AG20443 (cell line): Measurements from ENCODE around the gene PDGFA.

ENCODE experiments used
- DNase-seq: peaks from one replicate; pipeline ENCODE4 v3.0.0; 2012; ENCODE audit warnings: low spot score, mixed read lengths

Gene PDGFA

DNA sequence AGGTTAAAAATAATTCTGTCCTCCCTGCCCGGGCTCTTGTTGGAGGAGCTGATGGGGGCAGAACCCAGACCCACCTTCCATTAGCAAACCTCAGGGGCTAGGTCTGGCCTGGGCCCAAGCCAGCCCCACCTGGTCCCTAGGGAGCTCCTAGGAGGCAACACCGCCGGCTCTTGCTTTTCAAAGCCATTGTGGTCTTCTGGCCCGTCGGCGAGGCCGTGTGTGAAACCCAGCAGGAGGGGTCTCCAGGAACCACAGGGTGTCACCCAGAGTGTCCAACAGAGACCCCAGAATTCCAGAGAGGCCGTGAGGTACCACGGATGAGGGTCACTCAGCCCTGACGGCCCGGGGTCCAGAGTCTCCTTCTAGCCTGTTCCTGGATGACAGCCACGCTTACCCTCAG is 16.6 kb upstream of the PDGFA start:
- no peak for DNase-seq

- no peak for DNase-seq
Observed at GRCh38 chr7:534959-535358, 15.3 kb upstream of the PDGFA start.

GRCh38 chr7:534075-534474 is 14.4 kb upstream of the PDGFA start:
- no peak for DNase-seq

DNA sequence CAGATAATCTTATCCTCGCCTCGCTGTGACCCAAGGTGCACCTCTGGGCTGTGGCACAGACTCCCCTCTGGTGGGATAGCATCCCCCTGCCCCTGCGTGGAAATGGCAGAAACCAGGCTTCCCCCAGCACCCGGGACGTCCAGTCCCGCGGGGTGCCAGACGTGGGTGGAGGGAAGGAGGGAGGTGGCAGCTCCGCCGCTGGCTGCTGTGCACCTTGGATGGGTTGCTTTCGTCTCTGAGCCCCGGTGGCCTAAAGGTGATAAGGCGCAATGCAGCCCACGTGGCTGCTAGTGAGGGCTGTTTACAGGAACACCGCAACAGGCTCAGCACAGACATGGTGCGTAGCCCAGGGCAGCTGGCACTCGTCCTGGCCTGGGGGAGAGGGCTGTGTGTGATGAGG is 13.6 kb upstream of the PDGFA start:
- DNase-seq: no peak

DNA sequence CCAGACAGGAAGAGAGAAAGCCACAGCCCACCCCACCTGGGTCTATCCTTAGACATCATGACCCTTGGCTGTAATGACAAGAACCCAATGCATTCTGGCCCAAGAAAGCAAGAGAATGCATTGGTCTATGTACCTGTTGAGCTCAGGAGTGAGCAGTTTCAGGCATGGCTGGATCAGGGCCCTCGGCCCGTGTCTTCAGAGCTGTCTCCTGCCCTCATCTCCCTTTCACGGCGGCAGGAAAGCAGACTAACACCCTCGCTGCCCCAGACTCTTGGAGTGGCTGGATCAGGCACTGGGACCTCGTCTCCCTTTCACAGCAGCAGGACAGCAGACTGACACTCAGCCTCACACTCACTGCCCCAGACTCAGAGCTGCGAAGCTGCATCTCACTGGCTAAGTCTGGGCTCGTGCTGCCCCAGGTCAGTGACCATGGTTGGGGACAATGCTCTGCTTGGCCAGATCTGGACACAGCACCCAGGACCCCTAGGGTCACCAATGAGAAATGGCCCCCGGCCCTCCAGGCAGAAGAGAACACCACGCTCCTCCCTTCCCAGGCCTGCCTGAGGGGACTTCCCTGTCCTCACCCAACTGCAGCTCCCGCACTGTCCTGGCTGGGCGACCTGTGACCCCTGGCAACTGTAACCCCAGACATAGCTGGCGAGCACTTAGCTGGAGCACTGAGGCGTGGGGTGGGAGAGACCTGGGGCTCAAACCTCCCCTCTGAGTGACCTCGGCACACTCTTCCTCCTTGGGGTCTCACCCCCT is 12.9 kb upstream of the PDGFA start:
- DNase-seq: no peak

DNA sequence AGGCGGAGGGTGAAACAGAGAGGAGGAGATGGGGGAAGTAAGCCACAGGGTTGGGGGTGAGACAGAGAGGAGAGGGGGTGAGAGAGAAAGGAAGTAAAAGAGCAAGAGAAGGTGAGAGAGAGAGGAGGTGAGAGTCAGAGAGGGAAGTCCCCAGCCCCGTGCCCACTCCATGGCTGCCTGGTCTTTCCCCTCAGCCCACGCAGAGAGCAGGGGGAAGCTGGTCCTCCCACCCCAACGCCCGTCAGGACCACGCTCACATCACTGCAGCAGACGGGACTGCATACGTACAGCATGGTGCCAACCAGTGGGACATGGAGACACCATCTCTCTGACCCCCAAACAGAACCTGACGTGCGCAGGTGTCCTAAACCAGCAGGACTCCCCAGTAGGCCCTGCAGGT is 12.1 kb upstream of the PDGFA start:
- no peak for DNase-seq

- no peak for DNase-seq
Observed at GRCh38 chr7:528451-528850, 8.8 kb upstream of the PDGFA start.

DNA sequence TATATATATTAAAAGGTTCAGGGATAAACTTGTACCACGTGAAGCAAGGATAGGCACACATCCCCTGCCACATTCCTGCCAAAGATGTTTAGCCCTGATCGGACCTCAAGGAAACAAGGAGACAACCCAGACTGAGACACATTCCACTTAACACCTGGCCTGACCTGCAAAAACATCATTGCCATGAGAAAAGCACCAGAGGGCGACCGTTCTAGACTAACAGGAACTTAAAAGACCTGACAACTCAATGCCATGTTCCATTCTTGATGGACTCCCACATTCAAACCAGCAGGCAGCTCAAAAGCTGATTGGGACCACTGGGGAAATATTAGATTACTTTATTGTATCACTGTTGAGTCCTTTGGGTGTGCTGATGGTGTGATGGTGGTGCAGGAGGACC is 8.1 kb upstream of the PDGFA start:
- DNase-seq: no peak

- no peak for DNase-seq
Observed at GRCh38 chr7:526460-527034, 6.9 kb upstream of the PDGFA start.

DNA sequence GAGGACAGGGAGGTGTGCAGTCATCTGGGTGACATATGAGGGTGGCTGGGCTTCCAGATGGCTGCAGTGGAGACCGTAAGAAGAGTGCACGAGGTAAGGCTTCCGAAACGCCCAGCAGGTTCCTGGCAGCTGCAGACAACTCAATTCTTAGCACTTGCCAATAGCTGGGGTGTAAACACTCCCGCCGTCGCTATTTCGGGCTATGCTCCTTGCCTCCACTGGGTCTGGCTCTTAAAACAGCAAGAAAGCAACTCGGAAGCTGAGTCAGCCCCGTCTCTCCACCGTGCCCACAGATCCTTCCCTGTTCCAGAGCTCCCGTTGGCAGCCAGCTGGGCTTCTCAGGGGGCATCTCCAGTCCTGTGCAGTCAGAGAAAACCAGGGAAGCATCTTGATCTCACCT is 6.1 kb upstream of the PDGFA start:
- peak; percentile 34 for DNase-seq

GRCh38 chr7:524800-525199 is 5.2 kb upstream of the PDGFA start:
- no peak for DNase-seq

- no peak for DNase-seq
Observed at GRCh38 chr7:523347-524336, 4.0 kb upstream of the PDGFA start.

- no peak for DNase-seq
Observed at GRCh38 chr7:522951-523314, 3.3 kb upstream of the PDGFA start.

- DNase-seq: peak; percentile 54
Observed at GRCh38 chr7:522071-522950, 2.7 kb upstream of the PDGFA start.

DNA sequence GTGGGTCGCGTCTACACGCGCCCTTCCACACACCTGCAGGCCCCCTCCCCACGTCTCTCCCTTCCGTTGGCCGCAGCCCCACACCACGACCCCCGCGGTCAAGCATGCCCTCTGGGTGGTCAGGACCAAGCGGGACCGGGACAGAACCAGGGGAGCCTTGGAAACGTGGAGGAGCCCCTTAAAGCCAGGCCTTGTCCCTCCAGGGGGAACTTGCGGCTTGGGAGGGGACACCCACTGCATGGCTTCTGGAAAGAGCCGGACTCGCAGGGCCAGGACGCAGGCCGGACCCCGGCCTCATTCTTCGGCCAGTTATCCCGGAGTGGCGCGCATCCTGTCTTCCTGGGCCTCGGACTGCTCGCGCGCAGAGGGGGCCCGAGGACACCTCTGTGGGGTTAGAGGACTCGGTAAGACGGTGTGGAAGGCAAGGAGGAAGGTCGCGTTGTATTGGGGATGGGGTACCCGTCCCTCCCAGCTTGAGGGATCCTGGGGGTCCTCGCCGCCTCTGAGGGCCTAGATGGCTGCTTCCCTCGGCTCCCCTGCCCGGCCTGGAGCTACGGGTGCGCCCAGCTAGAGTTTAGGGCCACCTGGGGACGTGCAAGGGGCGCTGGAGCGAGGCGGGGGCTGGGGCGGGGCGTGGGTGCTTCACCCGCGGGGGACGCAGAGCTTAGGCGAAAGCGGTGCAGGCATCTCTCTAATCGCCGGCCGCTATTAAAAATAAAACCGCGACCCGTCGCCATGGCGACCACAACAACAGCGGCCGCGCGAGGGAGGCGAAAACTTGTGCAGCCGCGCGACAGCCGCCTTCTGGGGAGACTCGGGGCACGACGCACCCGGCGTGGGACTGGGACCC is 1.8 kb upstream of the PDGFA start:
- DNase-seq: peak; percentile 64

GRCh38 chr7:520503-521161 is 986 bp upstream of the PDGFA start:
- DNase-seq: no peak

- DNase-seq: peak; percentile 69
Observed at GRCh38 chr7:518630-519483, 789 bp downstream of the PDGFA start.

DNA sequence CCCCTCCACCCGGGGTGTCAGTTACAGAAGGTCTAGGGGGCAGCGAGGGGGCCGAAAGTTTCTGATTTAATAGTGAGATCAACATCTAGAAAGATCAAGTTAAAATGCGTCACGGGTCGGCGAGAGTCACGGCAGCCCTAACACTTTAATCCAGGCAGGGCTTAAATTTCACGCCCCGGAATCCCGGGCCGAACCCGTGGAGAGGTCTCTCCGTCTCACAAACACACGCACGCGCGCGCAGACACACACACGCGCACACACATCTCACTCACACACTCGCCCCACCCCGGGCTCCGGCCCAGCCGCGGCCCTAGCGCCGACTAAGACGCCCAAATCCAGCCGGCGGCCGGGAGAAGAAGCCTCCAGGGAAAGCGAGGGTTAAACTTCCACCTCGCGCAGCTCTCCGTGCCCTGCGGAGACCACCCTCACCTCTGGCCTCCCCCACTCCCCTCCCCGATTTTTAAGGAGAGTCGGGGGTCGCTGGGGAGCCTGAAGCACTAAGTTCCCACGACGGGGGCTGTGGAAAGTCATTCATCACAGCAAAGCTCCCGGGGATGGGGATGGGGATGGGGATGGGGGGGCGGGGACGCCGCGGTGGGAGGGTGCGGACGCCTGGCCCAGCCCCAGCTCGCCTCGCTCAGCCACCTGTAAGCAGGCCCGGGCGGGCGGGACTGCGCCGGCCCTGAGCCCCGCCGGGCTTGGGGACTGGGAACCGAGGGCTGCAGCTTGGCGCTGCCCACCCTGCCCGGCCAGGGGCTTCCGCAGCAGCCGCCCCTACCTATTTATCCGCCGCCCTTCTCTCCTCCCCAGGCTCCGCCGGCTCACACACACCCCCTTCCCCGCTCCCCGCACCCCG is 1.6 kb downstream of the PDGFA start:
- DNase-seq: peak; percentile 66
